Activated CD8-positive, alpha-beta memory T cell treated with anti-CD3 and anti-CD28 coated beads for 48 hours (primary cell): ENCODE results near the gene SLC16A6.
"Not testable (repeated sequence)": the region's sequence is repeated elsewhere in the genome, so short reads cannot be mapped to it uniquely, and the experiment has no call there.

Source experiments
- DNase-seq, 3 experiments: peaks; one replicate each; pipeline ENCODE4 v3.0.0-alpha.2; 2020; ENCODE audit warnings: low read depth in 2 of 3, low spot score in 2 of 3

SLC16A6 gene, protein sequence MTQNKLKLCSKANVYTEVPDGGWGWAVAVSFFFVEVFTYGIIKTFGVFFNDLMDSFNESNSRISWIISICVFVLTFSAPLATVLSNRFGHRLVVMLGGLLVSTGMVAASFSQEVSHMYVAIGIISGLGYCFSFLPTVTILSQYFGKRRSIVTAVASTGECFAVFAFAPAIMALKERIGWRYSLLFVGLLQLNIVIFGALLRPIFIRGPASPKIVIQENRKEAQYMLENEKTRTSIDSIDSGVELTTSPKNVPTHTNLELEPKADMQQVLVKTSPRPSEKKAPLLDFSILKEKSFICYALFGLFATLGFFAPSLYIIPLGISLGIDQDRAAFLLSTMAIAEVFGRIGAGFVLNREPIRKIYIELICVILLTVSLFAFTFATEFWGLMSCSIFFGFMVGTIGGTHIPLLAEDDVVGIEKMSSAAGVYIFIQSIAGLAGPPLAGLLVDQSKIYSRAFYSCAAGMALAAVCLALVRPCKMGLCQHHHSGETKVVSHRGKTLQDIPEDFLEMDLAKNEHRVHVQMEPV

DNA sequence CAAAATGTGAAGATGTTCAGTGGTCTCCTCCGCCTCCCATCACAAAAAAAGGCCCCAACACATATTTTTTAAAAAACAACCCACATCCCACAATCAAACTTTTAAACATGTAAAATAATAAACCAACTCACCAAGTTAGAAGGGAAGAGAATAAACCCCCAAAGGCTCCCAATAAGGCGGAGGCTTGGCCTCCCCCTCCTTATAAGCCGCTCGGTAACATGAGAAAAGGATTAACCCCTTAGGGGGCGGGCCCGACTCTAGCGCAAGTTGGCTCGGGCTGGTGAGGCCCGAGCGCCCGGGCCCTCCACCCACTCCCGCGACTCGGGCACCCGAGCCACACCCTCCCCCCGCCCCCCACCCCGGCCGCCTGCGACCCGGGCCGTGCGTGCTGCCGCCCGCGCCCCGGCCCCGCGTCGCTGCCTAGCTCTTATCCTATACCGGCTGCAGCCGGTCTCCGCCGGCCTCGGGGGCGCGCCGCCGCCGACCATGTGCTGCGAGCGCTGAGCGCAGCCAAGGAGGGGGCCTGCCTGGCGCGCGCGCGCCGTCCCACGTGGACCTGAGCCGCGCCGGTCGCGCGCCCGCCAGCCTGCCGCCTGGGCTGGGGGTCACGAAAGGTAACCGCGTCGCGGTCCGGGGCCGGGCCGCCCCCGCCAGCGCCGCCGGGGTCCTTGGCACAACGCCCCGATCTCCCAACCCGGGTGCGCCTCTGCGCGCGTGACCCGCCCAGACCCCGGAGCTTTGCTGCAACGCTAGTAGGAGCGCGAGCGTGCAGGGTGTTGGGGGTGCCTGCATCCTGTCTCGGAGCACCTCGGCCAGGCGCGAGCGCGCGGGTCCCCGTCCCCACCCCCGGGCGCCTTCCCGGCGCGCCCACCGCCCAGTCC lies at the start of gene SLC16A6, which contains the start of gene ARSG:
TSS of gene SLC16A6 (minus strand) at position 173 of the 881 bp plus-strand sequence. CDS start 12,807 bp downstream, outside the sequence.
TSS of gene ARSG (plus strand) at position 541 of the 881 bp plus-strand sequence. CDS start 15,999 bp downstream, outside the sequence.
- DNase-seq = peak; percentile 55 to 76 (median 67)

DNA sequence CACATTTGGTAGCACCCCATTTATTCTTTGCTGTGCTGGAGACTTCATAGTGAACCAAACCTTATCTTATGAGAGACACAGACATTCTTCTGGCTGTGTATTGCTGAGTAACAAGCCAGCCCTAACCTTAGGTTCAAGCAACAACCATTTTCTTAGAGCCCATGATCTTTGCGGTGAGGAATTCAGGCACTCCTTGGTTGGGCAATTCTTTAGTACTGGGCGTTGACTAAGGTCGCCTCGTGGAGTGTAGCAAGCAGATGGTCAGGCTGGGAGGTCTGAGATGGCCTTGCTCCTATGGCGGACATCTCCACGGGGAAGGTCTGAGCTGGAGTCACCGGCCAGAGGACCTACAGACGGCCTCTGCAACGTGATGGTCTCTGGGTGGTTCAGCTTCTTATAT lies 43.5 kb upstream of the SLC16A6 start:
- DNase-seq = no peak

- not testable (repeated sequence) for DNase-seq
Observed at GRCh38 chr17:68331932-68332331, 41.0 kb upstream of the SLC16A6 start.

GRCh38 chr17:68329331-68329730 lies 38.4 kb upstream of the SLC16A6 start:
- DNase-seq = no peak

- no peak for DNase-seq
Observed at GRCh38 chr17:68328676-68329075, 37.7 kb upstream of the SLC16A6 start.

DNA sequence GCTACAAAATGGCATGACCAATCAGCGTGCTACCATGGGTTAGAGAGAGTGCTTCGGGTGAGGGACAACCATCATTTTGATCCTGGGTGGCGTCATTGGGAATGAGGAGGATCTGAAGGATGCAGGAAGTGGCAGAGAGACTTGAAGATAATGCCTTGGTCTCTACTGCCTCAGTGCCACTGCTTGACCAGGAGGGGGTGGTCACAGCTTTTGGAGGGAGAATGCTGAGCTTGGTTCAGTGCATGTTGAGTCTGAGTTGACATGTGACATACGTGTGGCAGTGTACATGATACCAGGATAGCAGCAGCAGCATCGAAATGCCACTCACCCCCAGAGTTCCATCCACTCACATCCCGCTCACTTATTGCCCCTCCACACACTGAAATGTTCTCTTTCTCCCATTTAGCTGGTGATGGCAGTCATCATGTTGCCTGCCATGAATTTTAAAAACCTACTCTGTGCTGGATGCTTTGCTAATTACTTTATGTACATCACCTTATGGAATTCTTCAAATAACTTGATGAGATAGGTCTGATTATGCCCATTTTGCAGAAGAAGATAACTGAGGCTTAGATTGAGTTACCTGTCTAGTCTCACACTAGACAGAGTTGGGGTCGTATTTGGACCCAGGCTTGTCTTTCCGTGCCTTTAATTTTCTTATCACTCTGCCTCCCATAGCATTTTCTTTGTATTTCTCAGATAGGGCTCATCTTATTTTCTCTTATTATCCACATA lies 37.1 kb upstream of the SLC16A6 start:
- DNase-seq = no peak

- no peak for DNase-seq
Observed at GRCh38 chr17:68326681-68327080, 35.8 kb upstream of the SLC16A6 start.

- DNase-seq = no peak
Observed at GRCh38 chr17:68325961-68326360, 35.0 kb upstream of the SLC16A6 start.

DNA sequence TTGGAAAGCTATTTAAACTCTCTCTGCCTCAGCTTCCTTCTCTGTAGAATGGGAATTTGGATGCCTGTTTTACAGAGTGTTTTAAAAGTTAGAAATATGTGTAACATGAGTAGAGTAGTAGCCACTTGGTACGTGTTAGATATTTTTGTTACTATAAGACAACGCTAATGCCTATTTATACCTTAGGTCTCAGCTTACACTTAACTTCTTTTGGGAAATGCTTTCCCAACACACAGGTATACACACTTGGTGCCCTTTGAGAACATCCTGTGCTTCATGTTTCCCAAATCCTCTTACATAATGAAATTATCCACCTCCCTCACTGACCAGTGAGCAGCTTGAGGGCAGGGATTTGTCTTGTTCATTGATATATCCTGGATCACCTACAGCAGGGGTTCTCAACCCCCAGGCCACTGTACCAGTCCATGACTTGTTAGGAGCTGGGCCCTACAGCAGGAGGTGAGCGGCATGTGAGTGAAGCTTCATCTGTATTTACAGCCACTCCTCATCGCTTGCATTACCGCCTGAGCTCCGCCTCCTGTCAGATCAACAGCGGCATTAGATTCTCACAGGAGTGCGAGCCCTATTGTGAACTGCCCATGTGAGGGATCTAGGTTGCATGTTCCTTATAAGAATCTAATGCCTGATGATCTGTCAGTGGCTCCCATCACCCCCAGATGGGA lies 33.9 kb upstream of the SLC16A6 start:
- no peak for DNase-seq

DNA sequence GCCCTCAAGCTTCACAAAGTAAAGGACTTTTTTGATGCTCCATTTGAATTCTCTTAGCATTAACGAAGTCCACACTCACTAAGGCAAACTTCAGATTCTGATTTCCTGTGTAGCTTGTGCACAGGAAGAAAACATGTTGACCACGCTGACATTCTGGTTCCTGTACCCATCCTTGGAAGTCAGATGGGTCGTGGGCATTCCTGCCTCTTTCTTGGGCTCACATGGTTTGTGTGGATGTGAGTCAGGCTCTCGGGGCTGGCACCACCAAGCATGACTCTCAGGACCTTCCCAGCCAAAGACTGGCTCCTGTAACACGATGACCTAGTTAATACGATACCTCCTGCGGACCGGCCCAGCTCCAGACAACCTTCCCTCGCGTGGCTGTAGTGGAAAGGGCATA lies 33.2 kb upstream of the SLC16A6 start:
- no peak for DNase-seq

DNA sequence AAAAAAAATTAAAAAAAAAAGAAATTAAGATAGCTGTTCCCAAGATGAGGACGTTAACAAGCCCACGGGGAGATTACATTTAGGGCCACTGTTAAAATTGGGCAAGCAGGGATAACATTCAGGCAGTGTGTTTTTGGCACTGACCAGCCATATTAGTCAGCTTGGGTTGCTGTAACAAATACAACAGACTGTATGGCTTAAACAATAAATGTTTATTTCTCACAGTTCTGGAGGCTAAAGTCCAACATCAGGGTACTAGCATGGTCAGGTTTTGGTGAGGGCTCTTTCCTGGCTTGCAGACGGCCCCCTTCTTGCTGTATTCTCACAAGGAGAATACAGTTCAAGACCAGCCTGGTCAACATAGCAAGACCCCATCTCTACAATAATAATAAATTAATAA lies 31.7 kb upstream of the SLC16A6 start:
- DNase-seq = no peak

DNA sequence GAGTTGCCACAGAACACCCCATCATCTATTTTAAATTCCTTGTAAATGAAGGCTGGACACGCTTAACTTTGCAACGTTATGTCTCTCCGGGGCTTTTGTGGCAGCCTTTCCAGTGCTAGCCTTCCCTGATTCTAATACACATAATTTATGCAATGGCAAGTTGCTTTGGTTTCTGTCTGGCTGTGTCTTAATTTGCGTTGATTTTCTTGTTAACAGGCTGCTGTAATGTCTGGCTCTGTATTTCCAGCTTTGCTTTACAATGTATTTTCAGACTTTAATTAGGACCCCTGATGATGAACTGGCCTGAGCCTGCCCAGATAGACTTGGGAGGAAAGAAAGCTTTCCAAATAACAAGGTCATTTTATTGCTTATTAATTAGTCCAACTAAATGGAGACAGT lies 30.6 kb upstream of the SLC16A6 start:
- DNase-seq = no peak

GRCh38 chr17:68320943-68321555 lies 30.1 kb upstream of the SLC16A6 start:
- no peak for DNase-seq

DNA sequence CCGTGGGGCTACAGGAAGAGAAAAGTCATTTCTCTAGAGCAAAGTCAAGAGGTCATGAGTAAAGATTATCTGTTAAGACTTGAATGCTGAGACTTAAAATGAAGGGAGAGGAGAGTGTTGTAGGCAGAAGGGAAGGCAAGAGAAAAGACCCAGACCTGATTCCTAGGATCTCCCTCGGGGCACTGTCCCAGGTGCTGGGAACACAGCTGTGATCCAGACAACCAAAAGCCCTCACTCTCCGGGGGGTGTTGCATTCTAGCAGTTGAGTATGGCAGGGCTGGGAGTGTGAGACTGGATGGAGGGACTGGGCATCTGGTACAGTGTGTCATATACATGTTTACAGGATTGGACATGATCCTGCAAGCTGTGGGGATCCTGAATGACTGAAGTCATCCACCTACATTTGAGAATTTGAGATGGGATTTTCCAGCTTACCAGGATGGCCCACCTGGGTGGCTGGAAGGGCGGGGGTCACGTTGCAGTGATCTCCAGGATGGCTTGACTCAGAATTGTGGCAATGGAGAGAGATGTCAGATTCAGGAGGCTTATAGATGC lies 29.5 kb upstream of the SLC16A6 start:
- no peak for DNase-seq

DNA sequence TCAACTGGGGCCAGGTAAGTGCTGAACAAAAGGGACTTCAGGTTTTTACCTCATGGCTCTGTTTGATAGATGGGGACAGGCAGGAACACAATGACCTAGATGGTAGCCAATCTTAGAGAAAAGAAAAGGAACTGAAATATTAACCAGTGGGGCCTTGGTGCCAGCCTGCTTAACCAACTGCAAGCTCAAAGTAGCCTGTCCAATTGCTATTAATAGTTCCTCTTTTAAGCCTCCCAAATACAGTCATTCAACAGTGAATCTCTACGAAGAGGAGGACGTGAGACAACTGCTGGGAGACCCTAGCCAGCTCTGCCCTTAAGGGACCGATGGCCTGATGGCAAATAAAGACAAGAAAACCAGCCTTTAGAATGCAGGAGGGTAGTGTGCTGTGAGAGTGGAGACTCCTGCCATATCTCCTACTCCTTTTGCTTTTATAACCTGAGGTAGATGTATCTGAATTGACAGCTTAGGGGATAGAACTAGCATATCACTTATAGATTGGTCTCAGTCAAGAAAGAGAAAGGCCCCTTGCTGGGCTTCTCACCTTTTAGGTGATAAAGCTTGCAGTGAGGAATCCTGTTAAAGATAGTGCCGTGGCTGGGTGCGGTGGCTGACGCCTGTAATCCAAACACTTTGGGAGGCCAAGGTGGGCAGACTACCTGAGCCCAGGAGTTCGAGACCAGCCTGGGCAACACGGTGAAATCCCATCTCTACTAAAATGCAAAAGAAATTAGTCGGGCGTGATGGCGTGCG lies 28.7 kb upstream of the SLC16A6 start:
- DNase-seq = no peak

DNA sequence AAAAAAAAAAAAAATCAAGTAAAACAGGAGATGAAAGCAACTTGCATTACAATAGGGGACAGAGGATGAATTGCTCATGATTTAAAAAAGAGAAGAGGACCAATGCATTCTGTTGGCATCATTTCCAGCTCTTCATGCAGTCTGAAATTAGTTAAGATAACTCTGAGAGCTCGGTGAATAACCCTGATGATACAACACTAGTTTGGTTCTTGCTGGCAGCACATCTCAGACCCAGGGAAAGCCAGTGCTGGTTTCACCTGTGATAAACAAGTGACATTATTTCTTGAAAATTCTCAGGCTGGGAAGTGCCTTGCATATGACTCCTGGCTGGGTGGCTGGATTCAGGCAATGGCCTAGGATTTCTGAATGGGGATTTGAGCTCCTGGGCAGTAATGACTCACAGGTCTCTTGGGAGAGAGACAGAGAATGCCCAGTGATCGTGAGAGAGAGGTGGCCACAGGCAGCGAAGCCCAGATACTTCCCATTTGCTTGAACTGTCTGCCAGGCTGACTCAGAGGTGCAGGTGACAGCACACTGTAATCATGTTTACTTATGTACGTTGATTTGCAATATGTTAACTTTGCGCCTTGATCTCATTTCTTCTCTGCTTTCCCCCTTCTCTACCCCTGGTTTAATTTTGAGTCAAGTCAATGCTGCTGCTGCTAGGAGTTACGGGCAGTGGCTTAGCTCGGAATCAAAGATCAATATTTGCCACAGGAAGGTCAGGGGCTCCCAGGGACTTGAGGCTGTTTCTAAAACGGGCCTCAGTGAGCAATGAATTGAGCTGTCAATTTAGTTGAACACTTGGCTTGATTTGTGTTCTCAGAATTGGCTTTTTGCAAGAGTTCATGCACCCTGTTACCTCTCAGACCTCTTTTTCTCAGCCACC lies 27.4 kb upstream of the SLC16A6 start:
- no peak for DNase-seq

DNA sequence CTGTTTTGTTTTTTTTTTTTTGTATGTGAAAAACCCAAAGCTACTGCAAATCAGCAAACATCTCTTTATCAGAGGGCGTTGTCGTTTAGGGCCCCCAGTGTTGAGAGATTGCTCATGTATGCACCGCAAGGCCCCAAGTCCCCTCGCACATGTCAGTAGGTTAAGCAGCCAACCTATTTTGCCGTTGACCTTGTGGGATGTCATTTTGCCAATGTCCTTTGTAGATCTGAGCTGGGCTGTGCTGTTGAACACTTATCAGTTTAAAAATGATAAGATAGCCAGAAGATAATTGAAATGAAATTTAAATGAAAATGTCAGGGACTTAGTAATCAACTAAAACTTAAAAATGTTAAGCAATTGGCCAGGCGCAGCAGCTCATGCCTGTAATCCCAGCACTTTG lies 26.5 kb upstream of the SLC16A6 start:
- DNase-seq = no peak

DNA sequence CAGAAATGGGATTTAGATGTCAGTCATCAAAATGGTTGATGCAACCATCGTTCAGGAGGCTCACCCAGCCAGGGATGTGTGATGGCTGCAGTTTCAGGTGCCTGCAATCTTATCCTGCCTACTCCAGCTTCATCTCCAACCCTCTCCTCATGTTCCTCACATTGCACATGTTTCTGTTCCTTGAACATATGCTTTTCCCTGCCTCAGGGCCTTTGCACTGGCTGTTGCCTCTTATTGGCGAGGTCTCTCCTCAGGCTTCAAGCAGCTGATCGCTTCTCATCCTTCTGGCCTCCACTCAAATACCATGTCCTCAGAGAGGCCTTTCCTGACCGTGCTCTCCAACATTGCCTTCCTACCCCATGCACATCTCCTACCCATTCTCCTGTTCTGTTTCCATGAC lies 25.0 kb upstream of the SLC16A6 start:
- no peak for DNase-seq
